Tibial nerve (tissue), 3 donors: ENCODE measurements around the gene UBE2E2.

ENCODE experiments used
- POLR2A ChIP-seq, 2 donors: fragments of 450-650 bp; IDR thresholded peaks; one replicate each; pipeline ENCODE4 v1.6.1; 2017; ENCODE audit warnings: antibody characterized with exemption in 2 of 2, mild to moderate bottlenecking in 2 of 2, moderate library complexity in 2 of 2
- TF ChIP-seq, protein P1 (sequence below), 5 experiments: fragments of 200-600 bp in 3 of 5; fragments of 450-650 bp in 2 of 5; sonication (generic) in 3 of 5; IDR thresholded peaks; one replicate each; pipeline ENCODE4 v1.5.1; 2016 to 2019; ENCODE audit warnings: antibody characterized with exemption in 5 of 5, mild to moderate bottlenecking in 3 of 5, moderate library complexity in 2 of 5

- TF ChIP-seq, protein P1, sequence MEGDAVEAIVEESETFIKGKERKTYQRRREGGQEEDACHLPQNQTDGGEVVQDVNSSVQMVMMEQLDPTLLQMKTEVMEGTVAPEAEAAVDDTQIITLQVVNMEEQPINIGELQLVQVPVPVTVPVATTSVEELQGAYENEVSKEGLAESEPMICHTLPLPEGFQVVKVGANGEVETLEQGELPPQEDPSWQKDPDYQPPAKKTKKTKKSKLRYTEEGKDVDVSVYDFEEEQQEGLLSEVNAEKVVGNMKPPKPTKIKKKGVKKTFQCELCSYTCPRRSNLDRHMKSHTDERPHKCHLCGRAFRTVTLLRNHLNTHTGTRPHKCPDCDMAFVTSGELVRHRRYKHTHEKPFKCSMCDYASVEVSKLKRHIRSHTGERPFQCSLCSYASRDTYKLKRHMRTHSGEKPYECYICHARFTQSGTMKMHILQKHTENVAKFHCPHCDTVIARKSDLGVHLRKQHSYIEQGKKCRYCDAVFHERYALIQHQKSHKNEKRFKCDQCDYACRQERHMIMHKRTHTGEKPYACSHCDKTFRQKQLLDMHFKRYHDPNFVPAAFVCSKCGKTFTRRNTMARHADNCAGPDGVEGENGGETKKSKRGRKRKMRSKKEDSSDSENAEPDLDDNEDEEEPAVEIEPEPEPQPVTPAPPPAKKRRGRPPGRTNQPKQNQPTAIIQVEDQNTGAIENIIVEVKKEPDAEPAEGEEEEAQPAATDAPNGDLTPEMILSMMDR (IDR thresholded peaks at IDR 0.05): no peak
- TF ChIP-seq POLR2A (IDR thresholded peaks at IDR 0.05): no peak
Measured at GRCh38 chr3:23320586-23321570, 117.8 kb downstream of the UBE2E2 start.
